ENCODE measurements around the gene TUBA4A.

Gene TUBA4A

DNA sequence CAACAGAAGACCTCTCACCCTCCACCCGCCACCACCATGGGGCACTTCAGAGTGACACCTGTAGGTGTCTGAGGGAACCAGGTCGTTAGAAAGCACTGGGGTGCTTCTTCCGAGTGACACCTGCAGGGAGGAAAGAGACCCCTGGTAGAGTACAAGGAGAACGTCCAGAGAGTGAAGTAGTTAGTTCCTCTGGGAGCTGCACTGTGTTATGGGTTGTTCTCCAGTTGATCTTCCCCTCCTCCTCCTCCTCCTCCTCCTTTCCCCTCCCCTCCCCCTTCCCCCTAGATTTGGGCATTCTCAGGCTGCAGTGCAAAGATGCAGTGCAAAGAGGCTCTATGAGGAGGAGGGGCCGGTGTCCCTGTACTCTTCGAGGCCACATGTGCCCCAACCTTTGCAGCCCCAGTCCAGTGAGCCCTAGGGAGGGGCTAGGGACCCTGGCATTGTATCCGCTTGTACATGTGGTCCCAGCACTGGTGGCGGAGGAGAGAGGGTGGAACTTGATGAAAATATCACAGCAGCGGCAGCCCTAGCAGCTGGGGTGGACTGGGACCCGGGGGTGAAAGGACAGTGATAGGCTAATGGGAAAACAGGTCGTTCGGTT, 26.3 kb upstream of the TUBA4A start:
- H3K4me3 ChIP-seq (ENCODE audit: low read depth in 1 of 2, low read length in 2 of 2) = peak overlapping the region; percentile 71
- H3K27me3 ChIP-seq (ENCODE audit: control insufficient read depth in 1 of 2, insufficient read depth in 2 of 2, low read length in 2 of 2) = no peaks in the 10 kb centered on the region
- peaks cover 21 to 28% of the 10 kb centered on the region in 2 donors for H3K4me1 ChIP-seq (ENCODE audit: control insufficient read depth in 1 of 2, insufficient read depth in 2 of 2, low read length in 2 of 2)
- peak overlapping the region; percentile 95 for H3K27ac ChIP-seq (ENCODE audit: low read depth, low read length)
- peak overlapping the region; percentile 81 to 86 for H3K9ac ChIP-seq (ENCODE audit: low read depth in 1 of 2, low read length in 2 of 2)
- H3K9me3 ChIP-seq (ENCODE audit: control insufficient read depth in 1 of 2, low read length in 2 of 2) = no peaks in the 10 kb centered on the region
- peaks cover 17 to 28% of the 10 kb centered on the region in 2 donors for H3K36me3 ChIP-seq (ENCODE audit: control insufficient read depth in 1 of 2, insufficient read depth in 2 of 2, low read length in 2 of 2)

DNA sequence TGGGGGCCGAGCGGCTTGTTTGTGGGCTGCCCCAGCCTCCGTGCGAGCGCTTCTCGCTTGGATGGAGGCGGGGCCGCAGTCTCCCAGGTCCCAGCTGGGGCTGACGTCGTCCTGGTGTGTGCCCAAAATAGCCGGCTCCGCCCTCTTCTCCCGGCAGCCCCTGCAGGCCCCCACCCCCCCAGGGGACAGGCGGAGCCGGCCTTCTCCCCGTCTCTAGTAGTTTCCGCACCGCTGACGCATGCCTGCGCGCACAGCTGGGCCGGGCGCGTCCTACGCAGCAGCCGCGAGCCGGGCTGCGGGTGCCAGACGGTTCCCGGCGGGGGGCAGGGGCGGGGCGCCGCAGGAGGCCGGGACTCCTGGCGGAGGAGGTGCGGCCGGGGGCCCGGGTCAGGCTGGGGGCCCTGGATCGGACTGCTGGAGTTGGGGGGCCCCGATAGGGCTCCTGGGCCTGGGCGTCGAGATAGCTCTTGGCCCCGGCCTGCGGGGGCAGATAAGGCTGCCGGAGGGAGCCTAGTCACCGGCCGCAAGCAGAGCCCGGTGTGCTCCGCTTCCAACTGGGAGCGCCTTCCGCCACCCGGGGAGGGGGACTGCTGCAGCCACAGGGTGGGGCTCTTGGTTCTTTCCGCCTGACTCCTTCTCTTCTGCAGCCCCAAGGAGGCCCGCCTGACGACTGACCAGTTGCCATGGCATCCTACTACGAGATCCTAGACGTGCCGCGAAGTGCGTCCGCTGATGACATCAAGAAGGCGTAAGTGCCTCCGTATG, 25.6 kb upstream of the TUBA4A start, which contains the start of gene DNAJB2:
DNAJB2 (plus strand) TSS at position 216 of the 765 bp plus-strand sequence; CDS start at position 684, 468 bp downstream.
- Histone ChIP-seq H3K4me3 (ENCODE audit: low read depth in 1 of 2, low read length in 2 of 2) (peak within 1 kb of the TSS; percentile 71), H3K9me3 (ENCODE audit: control insufficient read depth in 1 of 2, low read length in 2 of 2) (no peaks in the 10 kb centered on the region), H3K4me1 (ENCODE audit: control insufficient read depth in 1 of 2, insufficient read depth in 2 of 2, low read length in 2 of 2) (peaks cover 21 to 28% of the 10 kb centered on the region in 2 donors)

GRCh38 chr2:219278655-219279150, 25.0 kb upstream of the TUBA4A start:
- peak overlapping the region; percentile 89 for H3K9ac ChIP-seq (ENCODE audit: low read depth in 1 of 2, low read length in 2 of 2)
- peak overlapping the region; percentile 59 to 69 for H3K4me3 ChIP-seq (ENCODE audit: low read depth in 1 of 2, low read length in 2 of 2)
- H3K9me3 ChIP-seq (ENCODE audit: control insufficient read depth in 1 of 2, low read length in 2 of 2) = no peaks in the 10 kb centered on the region
- H3K27me3 ChIP-seq (ENCODE audit: control insufficient read depth in 1 of 2, insufficient read depth in 2 of 2, low read length in 2 of 2) = no peaks in the 10 kb centered on the region
- peaks cover 21 to 28% of the 10 kb centered on the region in 2 donors for H3K4me1 ChIP-seq (ENCODE audit: control insufficient read depth in 1 of 2, insufficient read depth in 2 of 2, low read length in 2 of 2)
- H3K36me3 ChIP-seq (ENCODE audit: control insufficient read depth in 1 of 2, insufficient read depth in 2 of 2, low read length in 2 of 2) = peaks cover 14 to 15% of the 10 kb centered on the region in 2 donors
- peak overlapping the region; percentile 95 for H3K27ac ChIP-seq (ENCODE audit: low read depth, low read length)

More for the DNA sequence above, 25.6 kb upstream of the TUBA4A start, which contains the start of gene DNAJB2:
- Histone ChIP-seq H3K9ac (ENCODE audit: low read depth in 1 of 2, low read length in 2 of 2) (peak within 1 kb of the TSS; percentile 89), H3K36me3 (ENCODE audit: control insufficient read depth in 1 of 2, insufficient read depth in 2 of 2, low read length in 2 of 2) (peaks cover 15 to 21% of the 10 kb centered on the region in 2 donors), H3K27ac (ENCODE audit: low read depth, low read length) (peak within 1 kb of the TSS; percentile 95), H3K27me3 (ENCODE audit: control insufficient read depth in 1 of 2, insufficient read depth in 2 of 2, low read length in 2 of 2) (no peaks in the 10 kb centered on the region)

GRCh38 chr2:219277703-219278654, 24.3 kb upstream of the TUBA4A start:
- H3K4me3 ChIP-seq (ENCODE audit: low read depth in 1 of 2, low read length in 2 of 2) = peak overlapping the region; percentile 59
- H3K27ac ChIP-seq (ENCODE audit: low read depth, low read length) = peak overlapping the region; percentile 95
- no peaks in the 10 kb centered on the region for H3K27me3 ChIP-seq (ENCODE audit: control insufficient read depth in 1 of 2, insufficient read depth in 2 of 2, low read length in 2 of 2)
- H3K36me3 ChIP-seq (ENCODE audit: control insufficient read depth in 1 of 2, insufficient read depth in 2 of 2, low read length in 2 of 2) = peaks cover 7 to 14% of the 10 kb centered on the region in 2 donors
- no peaks in the 10 kb centered on the region for H3K9me3 ChIP-seq (ENCODE audit: control insufficient read depth in 1 of 2, low read length in 2 of 2)
- peak overlapping the region; percentile 89 for H3K9ac ChIP-seq (ENCODE audit: low read depth in 1 of 2, low read length in 2 of 2)
- H3K4me1 ChIP-seq (ENCODE audit: control insufficient read depth in 1 of 2, insufficient read depth in 2 of 2, low read length in 2 of 2) = peaks cover 21 to 28% of the 10 kb centered on the region in 2 donors

- Histone ChIP-seq H3K36me3 (ENCODE audit: control insufficient read depth in 1 of 2, insufficient read depth in 2 of 2, low read length in 2 of 2) (no peaks in the 10 kb centered on the region), H3K4me1 (ENCODE audit: control insufficient read depth in 1 of 2, insufficient read depth in 2 of 2, low read length in 2 of 2) (peaks cover 20 to 27% of the 10 kb centered on the region in 2 donors), H3K9ac (ENCODE audit: low read depth in 1 of 2, low read length in 2 of 2) (no peak overlapping the region), H3K9me3 (ENCODE audit: control insufficient read depth in 1 of 2, low read length in 2 of 2) (no peaks in the 10 kb centered on the region), H3K4me3 (ENCODE audit: low read depth in 1 of 2, low read length in 2 of 2) (no peak overlapping the region), H3K27ac (ENCODE audit: low read depth, low read length) (no peak overlapping the region), H3K27me3 (ENCODE audit: control insufficient read depth in 1 of 2, insufficient read depth in 2 of 2, low read length in 2 of 2) (no peaks in the 10 kb centered on the region)
Measured at GRCh38 chr2:219274361-219274921, 20.7 kb upstream of the TUBA4A start.

DNA sequence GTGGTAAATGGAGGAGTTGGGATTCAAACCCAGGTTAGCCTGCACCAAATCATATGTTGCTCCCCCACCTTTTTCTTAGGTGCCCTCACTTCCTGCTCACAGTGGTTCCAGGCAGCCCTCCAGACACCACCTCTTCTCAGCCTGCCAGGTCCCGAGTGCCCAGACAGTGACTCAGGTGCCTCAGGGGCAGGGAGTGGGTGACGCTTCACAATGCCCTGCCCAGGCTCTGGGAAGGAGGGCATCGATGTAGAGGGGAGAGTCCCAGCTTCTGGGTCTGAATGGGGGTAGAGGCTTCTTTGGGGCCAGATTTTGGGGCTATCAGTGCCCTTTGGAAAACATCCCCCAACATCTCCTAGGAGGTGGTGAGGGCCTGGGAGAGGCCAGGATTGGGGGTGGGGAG, 20.2 kb upstream of the TUBA4A start:
- no peaks in the 10 kb centered on the region for H3K9me3 ChIP-seq (ENCODE audit: control insufficient read depth in 1 of 2, low read length in 2 of 2)
- peaks cover 24 to 32% of the 10 kb centered on the region in 2 donors for H3K4me1 ChIP-seq (ENCODE audit: control insufficient read depth in 1 of 2, insufficient read depth in 2 of 2, low read length in 2 of 2)
- no peaks in the 10 kb centered on the region for H3K36me3 ChIP-seq (ENCODE audit: control insufficient read depth in 1 of 2, insufficient read depth in 2 of 2, low read length in 2 of 2)
- no peak overlapping the region for H3K4me3 ChIP-seq (ENCODE audit: low read depth in 1 of 2, low read length in 2 of 2)
- no peak overlapping the region for H3K9ac ChIP-seq (ENCODE audit: low read depth in 1 of 2, low read length in 2 of 2)
- no peaks in the 10 kb centered on the region for H3K27me3 ChIP-seq (ENCODE audit: control insufficient read depth in 1 of 2, insufficient read depth in 2 of 2, low read length in 2 of 2)
- no peak overlapping the region for H3K27ac ChIP-seq (ENCODE audit: low read depth, low read length)

GRCh38 chr2:219272995-219273394, 19.3 kb upstream of the TUBA4A start:
- Histone ChIP-seq H3K27me3 (ENCODE audit: control insufficient read depth in 1 of 2, insufficient read depth in 2 of 2, low read length in 2 of 2) (no peaks in the 10 kb centered on the region), H3K27ac (ENCODE audit: low read depth, low read length) (no peak overlapping the region), H3K9me3 (ENCODE audit: control insufficient read depth in 1 of 2, low read length in 2 of 2) (no peaks in the 10 kb centered on the region), H3K4me1 (ENCODE audit: control insufficient read depth in 1 of 2, insufficient read depth in 2 of 2, low read length in 2 of 2) (peaks cover 15 to 23% of the 10 kb centered on the region in 2 donors), H3K9ac (ENCODE audit: low read depth in 1 of 2, low read length in 2 of 2) (no peak overlapping the region), H3K36me3 (ENCODE audit: control insufficient read depth in 1 of 2, insufficient read depth in 2 of 2, low read length in 2 of 2) (no peaks in the 10 kb centered on the region), H3K4me3 (ENCODE audit: low read depth in 1 of 2, low read length in 2 of 2) (no peak overlapping the region)

- peaks cover 12 to 17% of the 10 kb centered on the region in 2 donors for H3K4me1 ChIP-seq (ENCODE audit: control insufficient read depth in 1 of 2, insufficient read depth in 2 of 2, low read length in 2 of 2)
- H3K36me3 ChIP-seq (ENCODE audit: control insufficient read depth in 1 of 2, insufficient read depth in 2 of 2, low read length in 2 of 2) = no peaks in the 10 kb centered on the region
- H3K27me3 ChIP-seq (ENCODE audit: control insufficient read depth in 1 of 2, insufficient read depth in 2 of 2, low read length in 2 of 2) = no peaks in the 10 kb centered on the region
- H3K4me3 ChIP-seq (ENCODE audit: low read depth in 1 of 2, low read length in 2 of 2) = no peak overlapping the region
- H3K9ac ChIP-seq (ENCODE audit: low read depth in 1 of 2, low read length in 2 of 2) = no peak overlapping the region
- H3K27ac ChIP-seq (ENCODE audit: low read depth, low read length) = no peak overlapping the region
- no peaks in the 10 kb centered on the region for H3K9me3 ChIP-seq (ENCODE audit: control insufficient read depth in 1 of 2, low read length in 2 of 2)
Measured at GRCh38 chr2:219272356-219272755, 18.6 kb upstream of the TUBA4A start.

DNA sequence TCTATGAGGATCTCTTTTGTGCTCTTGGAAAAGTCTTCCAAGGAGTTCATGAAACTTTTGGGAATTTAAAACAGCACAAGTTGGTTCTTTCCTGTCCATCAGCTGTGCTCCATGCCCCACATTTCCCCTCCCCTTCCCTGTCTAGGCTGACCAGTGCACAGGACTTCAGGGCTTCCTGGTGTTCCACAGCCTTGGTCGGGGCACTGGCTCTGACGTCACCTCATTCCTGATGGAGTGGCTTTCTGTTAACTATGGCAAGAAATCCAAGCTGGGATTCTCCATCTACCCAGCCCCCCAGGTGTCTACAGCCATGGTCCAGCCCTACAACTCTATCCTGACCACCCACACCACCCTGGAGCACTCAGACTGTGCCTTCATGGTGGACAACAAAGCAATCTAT, 17.3 kb upstream of the TUBA4A start:
- Histone ChIP-seq H3K27ac (ENCODE audit: low read depth, low read length) (no peak overlapping the region), H3K36me3 (ENCODE audit: control insufficient read depth in 1 of 2, insufficient read depth in 2 of 2, low read length in 2 of 2) (no peaks in the 10 kb centered on the region), H3K4me3 (ENCODE audit: low read depth in 1 of 2, low read length in 2 of 2) (no peak overlapping the region), H3K9ac (ENCODE audit: low read depth in 1 of 2, low read length in 2 of 2) (no peak overlapping the region), H3K27me3 (ENCODE audit: control insufficient read depth in 1 of 2, insufficient read depth in 2 of 2, low read length in 2 of 2) (no peaks in the 10 kb centered on the region), H3K4me1 (ENCODE audit: control insufficient read depth in 1 of 2, insufficient read depth in 2 of 2, low read length in 2 of 2) (peaks cover 12 to 14% of the 10 kb centered on the region in 2 donors), H3K9me3 (ENCODE audit: control insufficient read depth in 1 of 2, low read length in 2 of 2) (no peaks in the 10 kb centered on the region)
